NCI-H2227 (cell line): ENCODE data around the gene UBR3.

Experiments used
- DNase-seq: peaks from one replicate; lab custom pipeline; 2025; ENCODE audit not compliant: unreplicated experiment; lab: John Stamatoyannopoulos, UW

UBR3 gene

GRCh38 chr2:170038734-170039133, 211.5 kb downstream of the UBR3 start:
- DNase-seq, result peak; percentile 64

- DNase-seq, result no peak
Measured at GRCh38 chr2:170039401-170040172, 212.3 kb downstream of the UBR3 start.

- no peak for DNase-seq
Measured at GRCh38 chr2:170044751-170045478, 217.7 kb downstream of the UBR3 start.

- DNase-seq, result no peak
Measured at GRCh38 chr2:170047331-170048065, 220.2 kb downstream of the UBR3 start.

- no peak for DNase-seq
Measured at GRCh38 chr2:170052151-170052550, 224.9 kb downstream of the UBR3 start.

GRCh38 chr2:170054997-170055396, 227.7 kb downstream of the UBR3 start:
- DNase-seq, result no peak

GRCh38 chr2:170056900-170057299, 229.6 kb downstream of the UBR3 start:
- no peak for DNase-seq

- no peak for DNase-seq
Measured at GRCh38 chr2:170063456-170064235, 236.4 kb downstream of the UBR3 start.

GRCh38 chr2:170070778-170071177, 243.5 kb downstream of the UBR3 start:
- DNase-seq, result no peak

- no peak for DNase-seq
Measured at GRCh38 chr2:170073288-170073687, 246.0 kb downstream of the UBR3 start.

- no peak for DNase-seq
Measured at GRCh38 chr2:170076189-170076588, 248.9 kb downstream of the UBR3 start.

GRCh38 chr2:170077830-170078569, 250.7 kb downstream of the UBR3 start:
- DNase-seq, result no peak

GRCh38 chr2:170084820-170085491, 257.7 kb downstream of the UBR3 start:
- DNase-seq, result no peak

- no peak for DNase-seq
Measured at GRCh38 chr2:170086117-170086688, 258.9 kb downstream of the UBR3 start.

- no peak for DNase-seq
Measured at GRCh38 chr2:170086751-170087412, 259.6 kb downstream of the UBR3 start.

- no peak for DNase-seq
Measured at GRCh38 chr2:170087413-170087793, 260.1 kb downstream of the UBR3 start.

GRCh38 chr2:170088776-170089175, 261.5 kb downstream of the UBR3 start:
- DNase-seq, result no peak

GRCh38 chr2:170090229-170090628, 263.0 kb downstream of the UBR3 start:
- no peak for DNase-seq

GRCh38 chr2:170091436-170091835, 264.2 kb downstream of the UBR3 start:
- DNase-seq, result no peak
